Mesendoderm (in vitro differentiated cells): ENCODE measurements around the gene SLC5A4.

ENCODE experiments used
- DNase-seq: peaks from one replicate; pipeline ENCODE4 v3.0.0; 2013
- H2AK5ac ChIP-seq: 2 replicates; pipeline ENCODE4 v1.6.1; 2013; ENCODE audit warnings: low read length, inconsistent platforms
- H2BK120ac ChIP-seq: 2 replicates; pipeline ENCODE4 v1.6.1; 2013; ENCODE audit warnings: low read depth, mild to moderate bottlenecking, low read length, moderate library complexity, mixed read lengths
- H2BK15ac ChIP-seq: replicated peaks from 2 replicates; pipeline ENCODE4 v1.6.1; 2013; ENCODE audit warnings: low read depth, mild to moderate bottlenecking, moderate library complexity
- H2BK5ac ChIP-seq: 2 replicates; pipeline ENCODE4 v1.6.1; 2013; ENCODE audit warnings: low read length, inconsistent platforms
- H3K18ac ChIP-seq: 2 replicates; pipeline ENCODE4 v1.6.1; 2013; ENCODE audit warnings: mild to moderate bottlenecking, low read length, mixed read lengths
- H3K23ac ChIP-seq: one replicate; pipeline ENCODE4 v1.6.1; 2013; ENCODE audit warnings: low read length
- H3K27ac ChIP-seq: 2 replicates; pipeline ENCODE4 v1.5.1; 2013; ENCODE audit warnings: low read depth, mild to moderate bottlenecking, inconsistent platforms, low read length, moderate library complexity
- H3K27me3 ChIP-seq: 2 replicates; pipeline ENCODE4 v1.6.1; 2013; ENCODE audit warnings: low read length, control low read depth, mild to moderate bottlenecking, inconsistent platforms; ENCODE audit not compliant: insufficient read depth, poor library complexity
- H3K36me3 ChIP-seq: 2 replicates; pipeline ENCODE4 v1.6.1; 2013; ENCODE audit warnings: low read length, inconsistent platforms; ENCODE audit not compliant: control insufficient read depth, insufficient read depth
- H3K4ac ChIP-seq: one replicate; pipeline ENCODE4 v1.6.1; 2013; ENCODE audit warnings: low read depth, mild to moderate bottlenecking, low read length, moderate library complexity
- H3K4me1 ChIP-seq: 2 replicates; pipeline ENCODE4 v1.6.1; 2013; ENCODE audit warnings: low read depth, low read length, inconsistent platforms; ENCODE audit not compliant: control insufficient read depth
- H3K4me2 ChIP-seq: 2 replicates; pipeline ENCODE4 v1.6.1; 2013; ENCODE audit warnings: low read length
- H3K4me3 ChIP-seq: 2 replicates; pipeline ENCODE4 v1.5.1; 2013; ENCODE audit warnings: mild to moderate bottlenecking, low read length
- H3K56ac ChIP-seq: one replicate; pipeline ENCODE4 v1.6.1; 2013; ENCODE audit warnings: low read length
- H3K79me1 ChIP-seq: 2 replicates; pipeline ENCODE4 v1.6.1; 2013; ENCODE audit warnings: low read length, inconsistent platforms
- H3K79me2 ChIP-seq: 2 replicates; pipeline ENCODE4 v1.6.1; 2013; ENCODE audit warnings: mild to moderate bottlenecking, low read length; ENCODE audit not compliant: control insufficient read depth, insufficient read depth
- H3K9ac ChIP-seq: 2 replicates; pipeline ENCODE4 v1.6.1; 2013; ENCODE audit warnings: low read length, inconsistent platforms
- H4K5ac ChIP-seq: one replicate; pipeline ENCODE4 v1.6.1; 2013; ENCODE audit warnings: low read length
- H4K8ac ChIP-seq: one replicate; pipeline ENCODE4 v1.6.1; 2013; ENCODE audit warnings: low read depth, mild to moderate bottlenecking, control low read depth, low read length, moderate library complexity
- WGBS: extraction: QIAGEN DNeasy Blood & Tissue Kit; methylation state at CpG from one replicate; pipeline ENCODE4 v1.1.7; 2013; ENCODE audit warnings: low lambda C conversion rate, missing lambda C conversion rate; ENCODE audit not compliant: insufficient coverage; ENCODE audit errors: extremely low coverage; 5-methylcytosine and 5-hydroxymethylcytosine counted together

The SLC5A4 gene

DNA sequence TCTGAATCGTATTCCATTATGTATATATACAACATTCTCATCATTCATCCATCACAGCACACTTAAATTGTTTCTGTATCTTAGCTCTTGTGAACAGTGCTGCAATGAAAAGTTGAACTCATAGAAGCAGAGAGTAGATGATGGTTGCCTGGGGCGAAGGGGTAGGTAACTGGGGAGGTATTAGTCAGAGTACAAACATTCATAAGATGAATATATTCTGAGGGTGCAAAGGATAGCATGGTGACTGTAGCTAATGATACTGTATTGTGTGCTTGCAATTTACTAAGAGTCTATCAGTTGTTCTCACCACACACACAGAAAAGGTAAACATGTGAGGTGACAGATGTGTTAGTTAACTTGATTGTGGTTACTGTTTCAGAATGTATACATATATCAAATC is 37.7 kb downstream of the SLC5A4 start:
- Histone ChIP-seq H4K8ac (no peak overlapping the region), H3K4me2 (no peak overlapping the region), H2BK120ac (no peak overlapping the region), H3K27ac (no peak overlapping the region), H2BK5ac (no peak overlapping the region), H2AK5ac (no peak overlapping the region), H3K4ac (no peak overlapping the region), H3K23ac (no peak overlapping the region), H3K27me3 (no peaks in the 10 kb centered on the region), H3K4me3 (no peak overlapping the region), H2BK15ac (no peak overlapping the region), H3K18ac (no peak overlapping the region), H3K56ac (no peak overlapping the region), H3K4me1 (no peaks in the 10 kb centered on the region), H4K5ac (no peak overlapping the region), H3K79me2 (no peaks in the 10 kb centered on the region), H3K36me3 (no peaks in the 10 kb centered on the region), H3K9ac (no peak overlapping the region), H3K79me1 (no peaks in the 10 kb centered on the region)
- WGBS = no CpG with 5 or more reads among the region's 2 CpGs
- no peak for DNase-seq

GRCh38 chr22:32216911-32217310 is 38.2 kb downstream of the SLC5A4 start:
- Histone ChIP-seq H3K4me1 (no peaks in the 10 kb centered on the region), H4K5ac (no peak overlapping the region), H2BK15ac (no peak overlapping the region), H3K23ac (no peak overlapping the region), H3K79me1 (no peaks in the 10 kb centered on the region), H3K79me2 (no peaks in the 10 kb centered on the region), H3K56ac (no peak overlapping the region), H3K27me3 (no peaks in the 10 kb centered on the region), H3K36me3 (no peaks in the 10 kb centered on the region), H2BK5ac (no peak overlapping the region), H4K8ac (no peak overlapping the region), H3K9ac (no peak overlapping the region), H3K4me2 (no peak overlapping the region), H3K4ac (no peak overlapping the region), H2AK5ac (no peak overlapping the region), H3K4me3 (no peak overlapping the region), H2BK120ac (no peak overlapping the region), H3K27ac (no peak overlapping the region), H3K18ac (no peak overlapping the region)
- no peak for DNase-seq
- no CpG with 5 or more reads among the region's 10 CpGs for WGBS

DNA sequence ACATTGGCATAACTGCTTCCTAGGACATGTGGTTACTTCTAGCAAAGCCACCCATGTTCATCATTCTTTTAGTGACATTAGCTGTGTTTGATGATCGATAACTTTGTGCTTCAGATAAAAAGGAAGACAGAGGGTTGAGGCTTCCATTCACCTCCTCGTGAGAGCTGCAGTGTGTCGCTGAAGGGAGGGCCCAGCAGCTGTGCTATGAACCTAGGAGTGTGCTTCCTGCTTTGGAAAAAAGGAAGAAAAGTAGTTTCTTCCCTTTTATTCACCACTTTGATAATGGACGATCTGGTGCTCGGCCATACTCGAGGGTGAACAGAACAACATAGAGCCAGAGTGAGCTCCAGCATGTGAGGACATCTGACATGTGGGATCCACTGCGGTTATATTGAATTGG is 44.1 kb downstream of the SLC5A4 start:
- no peaks in the 10 kb centered on the region for H3K79me2 ChIP-seq
- no peak overlapping the region for H3K18ac ChIP-seq
- no peaks in the 10 kb centered on the region for H3K27me3 ChIP-seq
- DNase-seq = no peak
- no peak overlapping the region for H2BK5ac ChIP-seq
- H2BK15ac ChIP-seq = no peak overlapping the region
- no peak overlapping the region for H3K56ac ChIP-seq
- no CpG with 5 or more reads among the region's 7 CpGs for WGBS
- H4K5ac ChIP-seq = no peak overlapping the region
- no peak overlapping the region for H2BK120ac ChIP-seq
- no peak overlapping the region for H4K8ac ChIP-seq
- no peak overlapping the region for H3K4ac ChIP-seq
- no peaks in the 10 kb centered on the region for H3K36me3 ChIP-seq
- no peak overlapping the region for H2AK5ac ChIP-seq
- no peak overlapping the region for H3K9ac ChIP-seq
- no peak overlapping the region for H3K23ac ChIP-seq
- H3K79me1 ChIP-seq = peaks cover 1% of the 10 kb centered on the region
- no peaks in the 10 kb centered on the region for H3K4me1 ChIP-seq
- H3K27ac ChIP-seq = no peak overlapping the region
- no peak overlapping the region for H3K4me3 ChIP-seq
- no peak overlapping the region for H3K4me2 ChIP-seq

DNA sequence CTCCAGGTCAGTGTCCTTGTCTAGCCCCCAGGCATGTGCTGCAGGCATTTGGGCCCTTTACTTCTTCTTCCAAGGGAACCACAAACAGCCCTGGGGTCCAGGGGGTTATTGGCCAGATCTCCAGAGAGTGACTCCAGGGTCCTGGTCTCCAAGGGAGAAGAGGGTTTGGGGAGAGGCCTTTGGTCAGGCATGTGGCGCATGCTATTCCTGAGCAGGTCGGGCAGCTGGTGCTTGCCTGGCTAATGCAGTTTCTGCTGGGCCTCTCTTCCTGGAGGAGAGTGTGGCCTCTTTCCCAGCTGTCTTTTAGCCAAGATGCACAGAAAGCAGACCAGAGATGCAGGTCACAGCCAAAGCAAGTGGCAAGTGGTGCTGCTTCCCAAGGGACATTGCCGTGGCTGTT is 46.5 kb downstream of the SLC5A4 start:
- H3K56ac ChIP-seq = no peak overlapping the region
- no peak overlapping the region for H4K5ac ChIP-seq
- H3K36me3 ChIP-seq = no peaks in the 10 kb centered on the region
- no peaks in the 10 kb centered on the region for H3K4me1 ChIP-seq
- no peak overlapping the region for H3K27ac ChIP-seq
- H2BK15ac ChIP-seq = no peak overlapping the region
- H3K27me3 ChIP-seq = no peaks in the 10 kb centered on the region
- H3K18ac ChIP-seq = no peak overlapping the region
- no peak overlapping the region for H2BK5ac ChIP-seq
- H3K23ac ChIP-seq = no peak overlapping the region
- H3K4ac ChIP-seq = no peak overlapping the region
- no peak overlapping the region for H3K4me2 ChIP-seq
- peaks cover 1% of the 10 kb centered on the region for H3K79me1 ChIP-seq
- no peak overlapping the region for H2AK5ac ChIP-seq
- no peaks in the 10 kb centered on the region for H3K79me2 ChIP-seq
- no peak overlapping the region for H3K9ac ChIP-seq
- H4K8ac ChIP-seq = no peak overlapping the region
- H2BK120ac ChIP-seq = no peak overlapping the region
- no peak overlapping the region for H3K4me3 ChIP-seq
- no peak for DNase-seq
- WGBS = no CpG with 5 or more reads among the region's 3 CpGs

DNA sequence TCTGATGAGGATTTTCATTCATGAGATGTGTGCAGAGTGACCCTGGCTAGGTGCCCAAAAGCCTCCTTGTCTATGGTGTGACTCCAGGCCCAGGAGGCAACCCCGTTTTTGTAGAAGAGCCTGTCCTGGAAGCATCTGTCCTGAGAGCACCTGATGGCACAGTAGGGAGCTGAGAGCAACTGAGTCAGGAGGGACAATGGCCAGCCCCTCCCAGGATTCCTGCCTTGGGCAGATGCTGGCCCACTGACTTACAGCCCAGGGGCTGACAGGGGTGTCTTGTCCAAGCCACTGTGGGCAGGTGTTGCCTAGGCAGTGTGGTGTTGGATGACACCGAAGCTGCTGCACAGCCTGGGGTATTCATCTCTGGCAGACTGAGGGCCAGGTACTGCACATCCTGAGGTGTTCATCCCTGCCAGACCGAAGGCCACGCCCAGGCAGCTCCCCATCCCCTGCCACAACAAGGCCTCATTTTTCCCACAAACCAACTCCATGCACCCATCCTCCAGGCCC is 47.1 kb downstream of the SLC5A4 start:
- Histone ChIP-seq H3K4ac (no peak overlapping the region), H3K56ac (no peak overlapping the region), H4K5ac (no peak overlapping the region), H3K23ac (no peak overlapping the region), H3K79me1 (peaks cover 1% of the 10 kb centered on the region), H2AK5ac (no peak overlapping the region), H2BK5ac (no peak overlapping the region), H3K4me3 (no peak overlapping the region), H4K8ac (no peak overlapping the region), H3K4me2 (no peak overlapping the region), H3K27ac (no peak overlapping the region), H2BK120ac (no peak overlapping the region), H2BK15ac (no peak overlapping the region), H3K79me2 (no peaks in the 10 kb centered on the region), H3K27me3 (no peaks in the 10 kb centered on the region), H3K4me1 (peaks cover under 1% of the 10 kb centered on the region), H3K9ac (no peak overlapping the region), H3K18ac (no peak overlapping the region), H3K36me3 (no peaks in the 10 kb centered on the region)
- no CpG with 5 or more reads among the region's 4 CpGs for WGBS
- DNase-seq = no peak
